GM13977 (cell line): ENCODE measurements around the gene THRSP.
"Not testable (repeated sequence)": the region's sequence is repeated elsewhere in the genome, so short reads cannot be mapped to it uniquely, and the experiment has no call there.

Experiments used
- DNase-seq: peaks from one replicate; pipeline ENCODE4 v3.0.0; 2012; ENCODE audit warnings: low spot score
- in situ Hi-C: fragments of 300-500 bp; cut with MboI; formaldehyde crosslinking; loops from one replicate; pipeline ENCODE4 v1.12.0; 2022; ENCODE audit warnings: low sequenced_read_pairs, low pct_unique_long_range_greater_than_20kb, mixed read lengths, inconsistent platforms; ENCODE audit not compliant: unreplicated experiment
- TF ChIP-seq, protein P1 (sequence below): IDR thresholded peaks from 2 replicates; pipeline ENCODE4 v1.5.1; 2012; ENCODE audit warnings: mild to moderate bottlenecking, control low read depth; ENCODE audit not compliant: insufficient read depth; ENCODE audit errors: extremely low read depth, missing control alignments

The THRSP gene

DNA sequence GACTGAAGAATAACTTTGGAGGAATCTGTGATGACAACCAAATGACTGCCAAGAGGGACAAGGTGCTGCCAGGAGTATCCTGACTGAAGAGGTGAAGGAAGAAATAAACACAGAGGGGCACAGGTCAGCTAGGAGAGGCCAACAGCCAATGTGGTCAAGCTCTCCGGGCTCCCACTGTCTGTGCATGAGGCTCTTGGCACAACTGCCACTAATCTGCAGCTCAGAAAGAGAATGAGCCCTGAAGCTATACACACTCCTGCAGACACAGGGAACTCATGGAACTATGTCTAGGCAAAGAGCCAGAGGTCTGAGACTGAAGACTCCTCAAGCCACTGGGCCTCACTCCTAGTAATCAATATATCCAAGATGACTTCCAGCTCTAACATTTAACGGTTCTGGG lies 7.0 kb downstream of the THRSP start:
- TF ChIP-seq, protein P1, sequence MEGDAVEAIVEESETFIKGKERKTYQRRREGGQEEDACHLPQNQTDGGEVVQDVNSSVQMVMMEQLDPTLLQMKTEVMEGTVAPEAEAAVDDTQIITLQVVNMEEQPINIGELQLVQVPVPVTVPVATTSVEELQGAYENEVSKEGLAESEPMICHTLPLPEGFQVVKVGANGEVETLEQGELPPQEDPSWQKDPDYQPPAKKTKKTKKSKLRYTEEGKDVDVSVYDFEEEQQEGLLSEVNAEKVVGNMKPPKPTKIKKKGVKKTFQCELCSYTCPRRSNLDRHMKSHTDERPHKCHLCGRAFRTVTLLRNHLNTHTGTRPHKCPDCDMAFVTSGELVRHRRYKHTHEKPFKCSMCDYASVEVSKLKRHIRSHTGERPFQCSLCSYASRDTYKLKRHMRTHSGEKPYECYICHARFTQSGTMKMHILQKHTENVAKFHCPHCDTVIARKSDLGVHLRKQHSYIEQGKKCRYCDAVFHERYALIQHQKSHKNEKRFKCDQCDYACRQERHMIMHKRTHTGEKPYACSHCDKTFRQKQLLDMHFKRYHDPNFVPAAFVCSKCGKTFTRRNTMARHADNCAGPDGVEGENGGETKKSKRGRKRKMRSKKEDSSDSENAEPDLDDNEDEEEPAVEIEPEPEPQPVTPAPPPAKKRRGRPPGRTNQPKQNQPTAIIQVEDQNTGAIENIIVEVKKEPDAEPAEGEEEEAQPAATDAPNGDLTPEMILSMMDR = no peak
- in situ Hi-C loops = no loop called here
- no peak for DNase-seq

DNA sequence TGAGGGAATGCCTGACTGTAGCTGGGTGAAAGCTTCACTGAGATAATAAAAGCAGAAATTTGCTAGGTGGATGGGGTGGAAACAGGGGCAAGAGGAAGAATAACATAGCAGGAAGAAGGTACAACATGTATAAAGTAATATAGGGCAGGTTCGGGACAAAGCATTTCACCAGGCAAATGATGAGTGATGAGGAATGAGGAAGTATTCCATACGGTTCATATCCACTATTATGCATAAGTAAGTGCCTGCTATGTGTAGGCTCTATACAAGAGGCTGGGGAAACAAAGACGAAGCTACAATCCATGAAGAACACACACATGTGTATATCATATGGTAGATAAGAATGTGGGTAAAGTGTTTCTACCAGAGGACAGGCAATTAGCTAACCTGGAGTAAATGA lies 8.1 kb downstream of the THRSP start:
- in situ Hi-C loops = no loop called here
- no peak for DNase-seq
- TF ChIP-seq, protein P1 = no peak

DNA sequence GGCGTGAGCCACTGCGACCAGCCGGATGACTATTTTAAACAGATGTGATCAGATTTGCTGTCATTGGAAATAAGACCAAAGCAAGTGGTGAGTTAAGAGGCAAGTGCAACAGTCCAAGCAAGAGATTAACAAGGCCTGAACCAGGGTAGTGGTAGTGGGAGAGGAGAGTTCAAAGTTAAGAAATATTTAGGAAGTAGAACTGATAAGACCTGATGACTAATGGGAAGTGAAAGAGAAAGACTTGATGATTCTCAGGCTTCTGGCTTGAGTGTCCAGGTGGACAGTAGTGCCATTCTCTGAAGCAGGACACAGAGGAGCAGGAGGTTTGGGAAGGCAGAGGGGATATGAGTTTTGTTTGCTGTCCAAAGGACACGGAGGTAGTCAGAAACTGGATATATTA lies 8.8 kb downstream of the THRSP start:
- in situ Hi-C loops = no loop called here
- TF ChIP-seq, protein P1 = no peak
- no peak for DNase-seq

DNA sequence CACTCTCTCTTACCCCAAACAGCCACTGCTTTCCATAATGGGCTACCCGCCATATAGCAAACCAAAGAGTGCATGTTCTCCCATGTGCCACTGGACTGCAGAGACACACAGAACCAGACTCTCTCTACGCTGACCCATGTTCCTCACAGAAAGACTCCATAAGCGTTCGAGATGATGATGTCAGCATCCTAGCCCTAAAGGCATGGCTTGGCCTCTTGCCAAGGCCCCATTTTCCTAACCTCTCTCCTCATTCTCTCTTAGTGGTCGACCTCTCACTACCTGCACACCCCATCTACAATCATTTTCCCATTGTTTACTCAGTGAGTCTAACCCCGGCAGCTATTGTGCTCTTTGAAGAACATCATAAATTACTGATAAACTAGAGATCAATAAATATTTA lies 11.1 kb downstream of the THRSP start:
- in situ Hi-C loops = no loop called here
- no peak for DNase-seq
- TF ChIP-seq, protein P1 = no peak

DNA sequence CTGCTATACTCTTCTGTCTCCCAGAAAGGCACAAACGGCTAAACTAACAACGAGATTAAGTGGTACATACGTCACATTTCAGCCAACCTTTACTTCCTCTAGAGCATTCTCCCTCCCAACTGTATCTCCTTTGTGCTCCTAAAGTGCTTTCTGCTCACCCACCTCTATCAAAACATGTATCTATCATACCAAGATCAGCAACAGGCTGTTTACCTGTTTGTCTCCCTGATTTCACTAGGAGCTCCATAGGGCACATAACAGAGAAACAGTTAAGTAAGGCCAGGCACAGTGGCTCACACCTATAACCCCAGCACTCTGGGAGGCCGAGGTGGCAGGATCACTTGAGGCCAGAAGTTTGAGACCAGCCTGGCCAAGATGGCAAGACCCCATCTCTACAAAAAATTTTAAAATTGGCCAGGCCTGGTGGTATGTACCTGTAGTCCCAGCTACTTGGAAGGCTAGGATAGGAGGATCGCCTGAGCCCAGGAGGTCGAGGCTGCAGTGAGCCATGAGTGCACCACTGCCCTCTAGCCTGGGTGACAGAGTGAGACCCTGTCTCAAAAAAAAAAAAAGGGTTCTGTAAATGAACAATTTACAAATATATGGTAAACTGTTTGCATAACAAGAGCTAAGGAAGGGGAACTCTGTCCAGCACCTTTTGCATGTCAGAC lies 13.2 kb downstream of the THRSP start:
- in situ Hi-C loops = no loop called here
- TF ChIP-seq, protein P1 = no peak
- DNase-seq = no peak

- in situ Hi-C loops = not testable (repeated sequence)
These were observed 13.9 kb downstream of the THRSP start for GRCh38 chr11:78077592-78077991.

GRCh38 chr11:78078218-78079167 lies 14.8 kb downstream of the THRSP start:
- TF ChIP-seq, protein P1 = no peak
- DNase-seq = no peak
- in situ Hi-C loops = no loop called here

More at GRCh38 chr11:78077592-78077991, 13.9 kb downstream of the THRSP start:
- DNase-seq = not testable (repeated sequence)
